ENCODE measurements around the gene OCA2. TPM values are rescaled to one million over a fixed set of nuclear protein-coding genes. Genes with fewer than 3 reads are reported as not detected.

OCA2 gene
- total and polyA plus RNA-seq, 2 donors from 2014 or later, result 0.45 to 2.5 TPM

DNA sequence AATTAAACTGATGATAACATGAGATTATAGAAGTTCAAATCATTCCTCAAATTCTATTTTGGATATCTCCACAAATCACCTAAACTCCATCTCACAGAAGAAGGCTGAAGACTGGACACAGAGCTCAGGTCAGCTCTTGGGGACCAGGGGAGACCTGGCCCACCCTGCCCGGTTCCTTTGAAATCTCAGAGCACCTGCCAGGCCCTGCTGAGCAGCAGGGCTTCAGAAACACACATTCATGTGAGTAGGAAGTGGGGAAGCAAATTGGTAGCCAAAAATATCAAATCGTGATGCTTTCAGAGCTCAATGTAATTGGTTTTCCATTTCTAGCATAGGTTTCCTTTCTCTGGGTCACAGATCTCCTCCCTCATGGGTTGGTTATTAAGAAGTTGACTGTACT, 76.2 kb downstream of the OCA2 start:
- H3K27me3 ChIP-seq (ENCODE audit: control insufficient read depth, insufficient read depth, low read length), result no peaks in the 10 kb centered on the region
- no peak overlapping the region for H3K27ac ChIP-seq (ENCODE audit: low read depth in 2 of 2, low read length in 2 of 2)
- no peaks in the 10 kb centered on the region for H3K9me3 ChIP-seq (ENCODE audit: control insufficient read depth in 2 of 3, insufficient read depth in 1 of 3, low read length in 3 of 3)
- H3K4me3 ChIP-seq (ENCODE audit: low read length in 3 of 3), result no peak overlapping the region
- TF ChIP-seq CTCF (IDR thresholded peaks at IDR 0.05; ENCODE audit: borderline replicate concordance, extremely low read depth, insufficient read depth), result no peak
- H3K36me3 ChIP-seq (ENCODE audit: control insufficient read depth in 2 of 3, insufficient read depth in 3 of 3, low read length in 3 of 3), result no peaks in the 10 kb centered on the region
- DNase-seq (no peak), FAIRE-seq (no peak)
- no peak overlapping the region for H3K9ac ChIP-seq (ENCODE audit: low read length in 3 of 3)
- intact Hi-C loops (cut with DNase I), result no loop called here
- peaks cover 0 to 7% (median 0%) of the 10 kb centered on the region in 3 donors for H3K4me1 ChIP-seq (ENCODE audit: control insufficient read depth in 2 of 3, insufficient read depth in 2 of 3, low read depth in 1 of 3, low read length in 3 of 3)

DNA sequence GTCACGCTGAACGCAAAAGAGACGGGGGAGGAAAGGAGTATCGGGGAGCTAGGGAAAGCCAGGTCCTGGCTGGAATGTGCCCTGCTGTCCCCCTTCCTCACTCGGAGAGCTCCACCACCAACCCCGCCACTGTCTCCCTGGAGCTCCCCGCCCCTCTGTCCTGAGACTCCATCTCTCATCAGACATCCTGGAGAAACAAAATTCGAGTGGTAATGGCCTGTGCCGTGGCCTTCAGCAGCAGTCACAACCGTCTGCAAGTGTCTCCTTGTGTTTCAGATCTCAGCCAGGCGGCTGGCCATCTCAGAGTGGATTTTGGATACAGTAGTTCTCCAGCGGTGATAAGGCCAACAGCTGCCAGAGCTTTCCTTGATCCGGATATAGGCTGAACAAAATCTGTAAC, 76.9 kb downstream of the OCA2 start:
- H3K27ac ChIP-seq (ENCODE audit: low read depth in 2 of 2, low read length in 2 of 2), result no peak overlapping the region
- DNase-seq, result no peak
- H3K27me3 ChIP-seq (ENCODE audit: control insufficient read depth, insufficient read depth, low read length), result no peaks in the 10 kb centered on the region
- no peak for TF ChIP-seq CTCF (IDR thresholded peaks at IDR 0.05; ENCODE audit: borderline replicate concordance, extremely low read depth, insufficient read depth)
- H3K9me3 ChIP-seq (ENCODE audit: control insufficient read depth in 2 of 3, insufficient read depth in 1 of 3, low read length in 3 of 3), result no peaks in the 10 kb centered on the region
- intact Hi-C loops (cut with DNase I), result no loop called here
- H3K4me1 ChIP-seq (ENCODE audit: control insufficient read depth in 2 of 3, insufficient read depth in 2 of 3, low read depth in 1 of 3, low read length in 3 of 3), result peaks cover 0 to 7% (median 0%) of the 10 kb centered on the region in 3 donors
- H3K9ac ChIP-seq (ENCODE audit: low read length in 3 of 3), result no peak overlapping the region
- FAIRE-seq, result no peak
- H3K36me3 ChIP-seq (ENCODE audit: control insufficient read depth in 2 of 3, insufficient read depth in 3 of 3, low read length in 3 of 3), result no peaks in the 10 kb centered on the region
- H3K4me3 ChIP-seq (ENCODE audit: low read length in 3 of 3), result no peak overlapping the region

DNA sequence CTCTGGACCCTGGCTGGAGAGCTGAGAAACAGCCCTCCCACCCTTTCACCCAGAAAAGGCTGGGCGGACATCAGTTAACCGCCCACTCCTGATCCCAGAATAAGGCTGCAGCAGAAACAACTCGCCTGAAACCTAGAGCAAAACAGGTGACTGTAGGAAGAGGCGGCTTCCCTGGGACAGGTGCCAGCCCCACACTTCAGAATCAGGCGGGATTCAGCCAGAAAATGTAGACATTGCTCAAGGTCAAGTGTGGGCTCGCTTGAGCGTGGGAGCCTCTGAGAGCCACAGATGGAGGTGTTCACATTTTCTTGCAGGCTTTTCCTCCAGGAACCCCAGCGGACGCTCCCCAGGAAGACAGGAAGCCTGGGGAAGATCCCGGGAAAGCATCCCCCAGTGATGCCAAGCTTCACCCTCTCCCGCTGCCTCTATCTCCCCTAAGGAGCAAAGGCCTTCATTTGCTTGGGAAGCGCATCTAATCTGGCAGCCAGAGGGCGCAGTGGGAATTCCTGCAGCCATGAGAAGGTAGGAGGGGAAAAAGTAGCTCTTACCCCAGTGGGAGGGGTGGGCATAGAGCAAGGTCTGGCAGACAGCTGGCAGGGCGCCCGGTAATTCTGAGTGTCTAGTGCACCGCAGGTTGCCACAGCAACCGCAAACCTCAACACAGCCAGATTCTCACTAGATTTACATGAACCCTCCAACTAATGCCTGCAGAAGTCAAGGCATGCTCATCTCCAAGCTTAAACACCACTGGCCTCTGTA, 77.7 kb downstream of the OCA2 start:
- peak; percentile 83 to 97 (median 94) for DNase-seq
- Histone ChIP-seq H3K27me3 (ENCODE audit: control insufficient read depth, insufficient read depth, low read length) (no peaks in the 10 kb centered on the region), H3K36me3 (ENCODE audit: control insufficient read depth in 2 of 3, insufficient read depth in 3 of 3, low read length in 3 of 3) (no peaks in the 10 kb centered on the region), H3K9me3 (ENCODE audit: control insufficient read depth in 2 of 3, insufficient read depth in 1 of 3, low read length in 3 of 3) (no peaks in the 10 kb centered on the region), H3K4me3 (ENCODE audit: low read length in 3 of 3) (no peak overlapping the region), H3K9ac (ENCODE audit: low read length in 3 of 3) (no peak overlapping the region), H3K4me1 (ENCODE audit: control insufficient read depth in 2 of 3, insufficient read depth in 2 of 3, low read depth in 1 of 3, low read length in 3 of 3) (peaks cover 0 to 7% (median 0%) of the 10 kb centered on the region in 3 donors), H3K27ac (ENCODE audit: low read depth in 2 of 2, low read length in 2 of 2) (no peak overlapping the region)
- peak; percentile 54 for TF ChIP-seq CTCF (IDR thresholded peaks at IDR 0.05; ENCODE audit: borderline replicate concordance, extremely low read depth, insufficient read depth)
- FAIRE-seq, result peak; percentile 42
- intact Hi-C loops (cut with DNase I), result no loop called here
